DND-41 (cell line): ENCODE measurements around the gene ELMO3.

ENCODE experiments used
- ATAC-seq: fragments of 200-7000 bp; cut with Tn5 transposase; 3 replicates; pipeline ENCODE4 v1.9.1; 2021; ENCODE audit warnings: low read depth; ENCODE audit not compliant: insufficient read depth
- DNase-seq: peaks from one replicate; pipeline ENCODE4 v3.0.0-alpha.2; 2020
- H2AFZ ChIP-seq: 2 replicates; pipeline ENCODE4 v1.6.0; 2012; ENCODE audit warnings: low read depth, low read length
- H3K27ac ChIP-seq: 2 replicates; pipeline ENCODE4 v1.5.1; 2012; ENCODE audit warnings: low read length, inconsistent platforms
- H3K27me3 ChIP-seq: fragments of 200-600 bp; sonication (generic); 2 replicates; pipeline ENCODE4 v1.6.0; 2012; ENCODE audit warnings: low read length, mild to moderate bottlenecking, inconsistent platforms; ENCODE audit not compliant: insufficient read depth, poor library complexity
- H3K36me3 ChIP-seq: 2 replicates; pipeline ENCODE4 v1.5.1; 2012; ENCODE audit warnings: low read length, inconsistent platforms; ENCODE audit not compliant: insufficient read depth
- H3K4me1 ChIP-seq: 2 replicates; pipeline ENCODE4 v1.5.1; 2012; ENCODE audit warnings: mild to moderate bottlenecking, low read length; ENCODE audit not compliant: insufficient read depth
- H3K4me2 ChIP-seq: 2 replicates; pipeline ENCODE4 v1.6.0; 2012; ENCODE audit warnings: mild to moderate bottlenecking, moderate library complexity, low read length, inconsistent platforms; ENCODE audit not compliant: insufficient read depth
- H3K4me3 ChIP-seq, 2 experiments: fragments of 200-600 bp in 1 of 2; shearing (Covaris generic) in 1 of 2; 2 replicates each; pipeline ENCODE4 v1.5.1; 2012 to 2016; ENCODE audit warnings: inconsistent platforms in 2 of 2, low read length in 2 of 2, mild to moderate bottlenecking in 2 of 2, low read depth in 1 of 2, moderate library complexity in 1 of 2
- H3K79me2 ChIP-seq: 2 replicates; pipeline ENCODE4 v1.6.0; 2012; ENCODE audit warnings: low read length, inconsistent platforms; ENCODE audit not compliant: insufficient read depth
- H3K9ac ChIP-seq: 2 replicates; pipeline ENCODE4 v1.6.0; 2012; ENCODE audit warnings: low read depth, mild to moderate bottlenecking, inconsistent platforms, low read length, moderate library complexity
- H3K9me3 ChIP-seq: 2 replicates; pipeline ENCODE4 v1.5.1; 2012; ENCODE audit warnings: low read length, moderate library complexity, mild to moderate bottlenecking, inconsistent platforms; ENCODE audit not compliant: insufficient read depth, severe bottlenecking
- H4K20me1 ChIP-seq: 2 replicates; pipeline ENCODE4 v1.6.0; 2012; ENCODE audit warnings: low read length; ENCODE audit not compliant: insufficient read depth
- CTCF ChIP-seq: IDR thresholded peaks from 2 replicates; pipeline ENCODE4 v1.5.1; 2012; ENCODE audit warnings: borderline replicate concordance, low read length, moderate library complexity, mild to moderate bottlenecking; ENCODE audit not compliant: poor library complexity, severe bottlenecking; ENCODE audit errors: extremely low read depth
- EZH2 ChIP-seq: IDR thresholded peaks from 3 replicates; pipeline ENCODE4 v1.6.1; 2012; ENCODE audit warnings: borderline replicate concordance, low read depth, mild to moderate bottlenecking, moderate library complexity, low read length, inconsistent platforms; ENCODE audit not compliant: severe bottlenecking

Gene ELMO3

GRCh38 chr16:67188323-67188722, 10.6 kb upstream of the ELMO3 start:
- DNase-seq = no peak
- Histone ChIP-seq H3K4me1 (peaks cover 43% of the 10 kb centered on the region), H2AFZ (no peak overlapping the region), H3K79me2 (peaks cover 23% of the 10 kb centered on the region), H3K36me3 (peaks cover 10% of the 10 kb centered on the region), H3K27me3 (no peaks in the 10 kb centered on the region), H3K4me3 (no peak overlapping the region), H3K9ac (no peak overlapping the region), H4K20me1 (peaks cover 10% of the 10 kb centered on the region), H3K9me3 (no peaks in the 10 kb centered on the region), H3K27ac (no peak overlapping the region), H3K4me2 (no peak overlapping the region)
- ATAC-seq = no peak
- TF ChIP-seq CTCF = no peak
- no peak for TF ChIP-seq EZH2

- Histone ChIP-seq H3K27me3 (no peaks in the 10 kb centered on the region), H3K9me3 (no peaks in the 10 kb centered on the region), H4K20me1 (peaks cover 15% of the 10 kb centered on the region), H3K79me2 (peaks cover 27% of the 10 kb centered on the region), H3K27ac (no peak overlapping the region), H3K4me2 (no peak overlapping the region), H3K4me1 (peaks cover 48% of the 10 kb centered on the region), H3K36me3 (peaks cover 15% of the 10 kb centered on the region), H3K9ac (no peak overlapping the region), H2AFZ (no peak overlapping the region), H3K4me3 (no peak overlapping the region)
- DNase-seq (no peak), ATAC-seq (no peak)
- TF ChIP-seq CTCF (no peak), EZH2 (no peak)
These were observed 10.1 kb upstream of the ELMO3 start for GRCh38 chr16:67188798-67189197.

GRCh38 chr16:67190041-67190440, 8.9 kb upstream of the ELMO3 start, which contains the start of gene EXOC3L1:
Gene EXOC3L1, minus strand, starts transcription at chr16:67190136. Its CDS starts 460 bp downstream, at chr16:67189676.
- H3K27me3 ChIP-seq = no peaks in the 10 kb centered on the region
- DNase-seq = no peak
- H4K20me1 ChIP-seq = peaks cover 25% of the 10 kb centered on the region
- ATAC-seq = no peak
- H3K36me3 ChIP-seq = peaks cover 27% of the 10 kb centered on the region
- no peak for TF ChIP-seq CTCF
- peak within 1 kb of the TSS; percentile 96; the same call in 1 of the 2 replicates for H3K4me2 ChIP-seq
- H2AFZ ChIP-seq = no peak within 1 kb of the TSS
- no peak within 1 kb of the TSS for H3K4me3 ChIP-seq
- no peak within 1 kb of the TSS for H3K27ac ChIP-seq
- H3K9me3 ChIP-seq = no peaks in the 10 kb centered on the region
- H3K9ac ChIP-seq = no peak within 1 kb of the TSS
- H3K79me2 ChIP-seq = peaks cover 37% of the 10 kb centered on the region
- H3K4me1 ChIP-seq = peaks cover 47% of the 10 kb centered on the region
